Forelimb muscle (tissue), 1 donor: Measurements from ENCODE around the gene GRK1. TPM values are rescaled to one million over a fixed set of nuclear protein-coding genes. Genes with fewer than 3 reads are reported as not detected.

Source experiments
- DNase-seq: peaks from one replicate; pipeline ENCODE4 v3.0.0-alpha.2; 2013; ENCODE audit warnings: low read depth
- polyA plus RNA-seq: library from polyadenylated mRNA; unstranded; fragments of 120-200 nt; gene quantifications from one replicate; pipeline ENCODE4 v1.2.1, GENCODE V29; 2013; ENCODE audit not compliant: insufficient read length

The GRK1 gene
- polyA plus RNA-seq, 1 donor: 0.28 TPM

- DNase-seq: no peak
Measured at GRCh38 chr13:113632706-113633484, 34.1 kb upstream of the GRK1 start.

GRCh38 chr13:113633485-113633873, 33.5 kb upstream of the GRK1 start:
- no peak for DNase-seq

GRCh38 chr13:113634279-113635047, 32.6 kb upstream of the GRK1 start:
- DNase-seq: no peak

GRCh38 chr13:113635048-113635420, 32.0 kb upstream of the GRK1 start:
- no peak for DNase-seq

GRCh38 chr13:113635709-113636108, 31.3 kb upstream of the GRK1 start:
- no peak for DNase-seq

- DNase-seq: no peak
Measured at GRCh38 chr13:113636266-113636963, 30.6 kb upstream of the GRK1 start.

GRCh38 chr13:113637262-113638160, 29.5 kb upstream of the GRK1 start:
- DNase-seq: no peak

GRCh38 chr13:113638173-113638746, 28.8 kb upstream of the GRK1 start:
- no peak for DNase-seq

GRCh38 chr13:113638806-113639205, 28.2 kb upstream of the GRK1 start:
- no peak for DNase-seq

- DNase-seq: no peak
Measured at GRCh38 chr13:113639616-113640262, 27.3 kb upstream of the GRK1 start.

GRCh38 chr13:113641426-113641825, 25.6 kb upstream of the GRK1 start:
- no peak for DNase-seq

- DNase-seq: no peak
Measured at GRCh38 chr13:113642563-113642962, 24.5 kb upstream of the GRK1 start.

GRCh38 chr13:113643593-113643992, 23.4 kb upstream of the GRK1 start:
- DNase-seq: no peak

- DNase-seq: no peak
Measured at GRCh38 chr13:113644800-113645199, 22.2 kb upstream of the GRK1 start.

GRCh38 chr13:113645329-113645728, 21.7 kb upstream of the GRK1 start:
- DNase-seq: no peak

GRCh38 chr13:113646376-113646775, 20.6 kb upstream of the GRK1 start:
- DNase-seq: no peak

GRCh38 chr13:113646921-113647340, 20.1 kb upstream of the GRK1 start:
- DNase-seq: no peak

GRCh38 chr13:113647351-113648215, 19.4 kb upstream of the GRK1 start:
- DNase-seq: no peak

GRCh38 chr13:113648216-113648610, 18.8 kb upstream of the GRK1 start:
- DNase-seq: no peak

- no peak for DNase-seq
Measured at GRCh38 chr13:113649212-113649611, 17.8 kb upstream of the GRK1 start.
